Occipital lobe (tissue), 2 donors: Measurements from ENCODE around the gene PDE6C. TPM values are rescaled to one million over a fixed set of nuclear protein-coding genes. Genes with fewer than 3 reads are reported as not detected.

ENCODE experiments used
- DNase-seq: peaks from one replicate; lab custom pipeline; 2025; lab: John Stamatoyannopoulos, UW
- total RNA-seq: library from RNA; depleted of rRNA; stranded (reverse); fragments of >200 nt; gene quantifications from one replicate; pipeline ENCODE4 v1.2.3, GENCODE V29; 2014

Gene PDE6C
- total RNA-seq, result not detected

GRCh38 chr10:93612311-93612710 is at the start of gene PDE6C:
TSS of gene PDE6C (plus strand) at chr10:93612537. CDS start at chr10:93612726, 189 bp downstream.
- no peak for DNase-seq

GRCh38 chr10:93565446-93565845 is 46.9 kb upstream of the PDE6C start:
- no peak for DNase-seq

- DNase-seq, result no peak
These were observed 45.7 kb upstream of the PDE6C start, which contains the start of gene FFAR4 for GRCh38 chr10:93566435-93567276. TSS of gene FFAR4 (plus strand) at chr10:93566665. CDS start at chr10:93566721, 56 bp downstream.

- no peak for DNase-seq
These were observed 44.8 kb upstream of the PDE6C start for GRCh38 chr10:93567277-93568104.

- no peak for DNase-seq
These were observed 44.3 kb upstream of the PDE6C start for GRCh38 chr10:93568105-93568390.

- no peak for DNase-seq
These were observed 42.0 kb upstream of the PDE6C start for GRCh38 chr10:93570383-93570782.

GRCh38 chr10:93572606-93573005 is 39.7 kb upstream of the PDE6C start:
- DNase-seq, result no peak

- DNase-seq, result no peak
These were observed 39.1 kb upstream of the PDE6C start for GRCh38 chr10:93573051-93573909.

- DNase-seq, result no peak
These were observed 38.4 kb upstream of the PDE6C start for GRCh38 chr10:93573924-93574323.

GRCh38 chr10:93576888-93577287 is 35.4 kb upstream of the PDE6C start:
- no peak for DNase-seq

GRCh38 chr10:93577565-93577964 is 34.8 kb upstream of the PDE6C start:
- DNase-seq, result no peak

GRCh38 chr10:93579089-93579488 is 33.2 kb upstream of the PDE6C start:
- no peak for DNase-seq

- no peak for DNase-seq
These were observed 32.2 kb upstream of the PDE6C start for GRCh38 chr10:93579985-93580711.

GRCh38 chr10:93580828-93581227 is 31.5 kb upstream of the PDE6C start:
- no peak for DNase-seq

GRCh38 chr10:93584445-93584844 is 27.9 kb upstream of the PDE6C start:
- no peak for DNase-seq

- no peak for DNase-seq
These were observed 22.4 kb upstream of the PDE6C start for GRCh38 chr10:93589648-93590562.

GRCh38 chr10:93590638-93591037 is 21.7 kb upstream of the PDE6C start:
- no peak for DNase-seq

GRCh38 chr10:93591065-93591808 is 21.1 kb upstream of the PDE6C start:
- no peak for DNase-seq

- DNase-seq, result no peak
These were observed 19.1 kb upstream of the PDE6C start for GRCh38 chr10:93593254-93593653.
